HUDEP-2 (cell line): ENCODE measurements around the gene SCFD2.
A peak's percentile ranks its signal among the peaks of the same experiment; 100 is the strongest.
"Not testable (repeated sequence)": the region's sequence is repeated elsewhere in the genome, so short reads cannot be mapped to it uniquely, and the experiment has no call there.

Experiments used
- DNase-seq, 76 experiments: peaks; one replicate each; lab custom pipeline; 2025; ENCODE audit not compliant: unreplicated experiment in 76 of 76; lab: John Stamatoyannopoulos, UW

Gene SCFD2

DNA sequence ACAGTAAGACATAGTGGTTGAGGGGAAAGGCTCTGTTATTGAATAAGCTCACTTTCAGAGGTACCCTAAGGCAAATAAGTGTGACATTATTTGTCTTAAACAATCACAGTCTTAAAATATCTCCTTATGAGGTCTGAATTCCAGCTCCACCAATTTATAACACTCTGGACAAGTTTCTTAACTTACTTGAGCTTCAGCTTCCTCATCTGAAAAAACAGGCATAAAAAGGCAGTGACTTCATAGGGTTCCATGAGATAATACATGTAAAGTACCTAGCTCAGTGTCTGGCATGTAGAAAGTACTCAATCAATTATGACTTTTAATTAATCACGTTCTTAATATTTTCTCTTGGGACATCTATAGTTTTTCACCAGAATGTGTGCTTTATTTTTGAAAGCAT lies 301.3 kb downstream of the SCFD2 start:
- no peak for DNase-seq

DNA sequence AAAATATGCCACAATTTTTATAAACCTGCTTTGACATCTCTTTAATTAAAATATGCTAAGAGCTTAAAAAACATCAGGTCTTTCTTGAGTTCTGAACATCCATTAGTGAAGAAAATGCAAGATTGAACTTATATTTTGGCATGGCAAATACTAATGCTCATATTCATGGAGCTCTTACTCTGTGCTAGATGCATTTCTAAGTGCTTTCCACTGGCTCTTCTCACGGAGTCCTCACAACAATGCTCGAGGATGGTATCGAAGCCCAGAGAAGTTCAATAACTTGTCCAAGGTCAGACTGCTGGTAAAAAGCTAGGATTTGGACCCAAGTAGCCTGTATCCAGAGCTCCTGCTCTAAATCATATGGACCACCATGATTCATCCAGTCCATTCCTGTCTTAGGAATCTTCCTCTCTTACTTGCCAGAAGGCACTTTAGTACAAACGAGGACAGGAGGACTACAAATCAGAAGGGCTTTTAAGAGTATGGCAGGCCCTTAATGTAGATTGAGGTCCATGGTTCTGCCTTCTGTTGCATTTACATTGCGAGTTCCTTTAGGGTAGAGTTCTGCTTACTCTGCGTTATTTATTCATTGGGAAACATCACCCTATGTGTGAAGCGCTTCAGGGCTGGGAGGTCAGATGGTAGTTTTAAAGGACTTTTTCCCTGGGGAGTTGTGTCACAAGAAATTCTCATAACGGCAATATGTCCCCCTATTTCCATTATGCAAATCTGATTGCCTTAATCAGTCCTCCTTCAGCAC lies 304.6 kb downstream of the SCFD2 start:
- no peak for DNase-seq

DNA sequence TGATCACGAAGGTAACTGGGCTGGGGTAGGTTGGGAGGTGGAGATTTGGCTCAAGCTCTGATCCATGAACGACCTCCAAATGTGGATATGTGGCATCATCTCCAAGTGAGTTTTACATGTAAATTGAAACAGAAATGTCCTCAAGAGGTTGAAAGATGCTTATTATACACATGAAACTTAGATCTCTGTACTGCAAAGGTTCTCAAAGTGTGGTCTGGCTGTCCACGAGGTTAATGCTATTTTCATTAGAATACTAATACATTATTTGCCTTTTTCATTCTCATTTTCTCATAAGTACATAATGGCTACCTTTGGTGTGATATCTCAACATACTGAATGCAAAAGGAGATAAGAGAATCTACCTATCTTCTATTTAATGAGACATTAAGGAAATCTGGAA lies 305.6 kb downstream of the SCFD2 start:
- no peak for DNase-seq

DNA sequence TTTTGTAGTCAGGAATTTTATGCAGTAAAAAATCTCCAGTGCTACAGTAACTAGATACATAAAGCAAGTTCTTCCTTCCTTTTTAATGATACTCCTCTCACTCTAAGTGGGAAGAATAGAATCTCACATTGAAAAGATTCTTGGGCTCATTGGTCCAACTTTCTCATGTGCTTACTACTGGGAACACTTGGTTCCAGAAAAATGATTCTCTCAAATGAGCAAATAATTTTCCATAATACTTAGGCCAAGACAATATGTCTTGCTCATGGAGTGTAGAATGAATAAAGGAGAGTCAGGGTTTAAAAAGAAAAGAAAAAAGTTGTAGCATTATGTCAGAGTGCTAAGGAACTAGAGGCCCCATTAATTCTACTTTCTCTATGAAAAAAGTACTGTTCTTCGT lies 306.0 kb downstream of the SCFD2 start:
- DNase-seq, result no peak

DNA sequence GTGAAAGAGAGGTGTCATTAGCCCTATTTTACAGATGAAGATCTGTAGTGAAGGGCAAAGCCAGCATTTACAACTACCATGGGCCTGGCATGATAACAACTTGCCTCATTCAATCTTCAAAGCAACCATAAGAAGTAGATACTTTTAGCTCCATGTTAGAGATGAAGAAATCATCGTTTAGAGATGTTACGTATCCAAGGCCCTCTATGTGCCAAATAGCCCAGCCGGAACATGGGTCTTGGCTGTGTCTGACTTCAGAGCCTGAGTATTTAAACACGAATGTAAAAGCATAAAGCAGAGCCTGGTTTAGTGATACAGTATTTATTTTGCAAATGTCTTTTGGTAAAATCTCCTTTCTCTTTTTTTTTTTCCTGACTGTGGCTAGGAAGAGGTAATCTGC lies 306.6 kb downstream of the SCFD2 start:
- no peak for DNase-seq

DNA sequence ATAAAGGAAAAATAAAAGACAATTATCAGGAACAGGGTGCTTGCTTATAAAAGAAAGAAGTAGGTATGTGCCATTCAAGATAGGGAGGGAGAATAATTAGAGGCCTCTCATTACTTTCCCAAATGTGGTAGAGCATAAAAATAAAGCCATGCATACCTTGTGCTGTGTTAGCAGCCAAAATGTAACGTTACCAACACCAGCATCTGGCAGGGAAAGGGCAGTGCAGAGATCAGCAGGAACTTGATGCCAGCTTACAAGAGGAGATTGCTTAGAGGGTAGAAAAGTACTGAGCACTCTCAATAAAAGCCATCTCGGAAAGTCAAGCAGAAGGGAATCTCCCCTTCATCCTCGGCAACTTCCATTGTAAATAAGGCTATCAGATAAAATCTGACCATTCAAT lies 308.2 kb downstream of the SCFD2 start:
- no peak for DNase-seq

DNA sequence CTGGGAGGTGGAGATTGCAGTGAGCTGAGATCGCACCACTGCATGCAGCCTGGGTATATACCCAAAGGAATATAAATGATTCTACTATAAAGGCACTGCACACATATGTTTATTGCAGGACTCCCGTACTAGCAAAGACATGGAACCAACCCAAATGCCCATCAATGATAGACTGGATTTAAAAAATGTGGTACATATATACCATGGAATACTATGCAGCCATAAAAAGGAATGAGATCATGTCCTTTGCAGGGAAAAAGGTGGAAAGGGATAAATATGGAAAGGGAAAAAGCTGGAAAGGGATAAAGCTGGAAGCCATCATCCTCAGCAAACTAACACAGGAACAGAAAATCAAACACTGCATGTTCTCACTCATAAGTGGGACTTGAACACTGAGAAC lies 308.8 kb downstream of the SCFD2 start:
- DNase-seq, result not testable (repeated sequence)

DNA sequence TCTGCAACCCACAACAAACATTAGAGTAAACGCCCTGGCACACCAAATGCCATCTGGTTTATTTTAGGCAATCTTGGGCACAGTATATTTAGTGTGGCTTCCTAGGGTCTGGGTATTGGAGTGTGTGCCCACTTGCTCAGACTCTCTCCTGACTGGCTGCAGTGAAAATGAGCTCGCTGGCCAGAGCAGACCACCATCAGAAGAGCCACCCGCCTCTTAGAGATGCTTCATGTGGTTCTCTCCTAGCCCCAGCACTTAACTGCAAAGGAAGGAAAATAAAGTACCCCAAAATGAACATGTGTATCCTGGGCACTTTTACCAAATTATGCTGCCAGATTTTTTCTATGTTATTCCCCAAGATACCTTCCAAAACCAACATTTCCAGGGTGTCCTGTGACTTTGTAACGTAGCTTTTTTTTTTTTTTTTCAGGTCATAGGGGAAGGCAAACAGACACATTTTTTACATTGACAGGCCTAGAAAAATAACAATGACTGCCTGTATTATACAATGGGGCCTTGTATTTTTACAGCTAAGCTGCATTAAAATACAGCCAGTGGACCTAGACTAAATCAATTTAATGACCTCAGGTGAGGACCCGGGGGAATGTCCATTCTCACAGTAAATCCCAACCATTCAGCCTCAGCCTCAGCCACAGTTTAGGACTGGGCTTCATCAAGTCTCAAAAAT lies 310.0 kb downstream of the SCFD2 start:
- no peak for DNase-seq

DNA sequence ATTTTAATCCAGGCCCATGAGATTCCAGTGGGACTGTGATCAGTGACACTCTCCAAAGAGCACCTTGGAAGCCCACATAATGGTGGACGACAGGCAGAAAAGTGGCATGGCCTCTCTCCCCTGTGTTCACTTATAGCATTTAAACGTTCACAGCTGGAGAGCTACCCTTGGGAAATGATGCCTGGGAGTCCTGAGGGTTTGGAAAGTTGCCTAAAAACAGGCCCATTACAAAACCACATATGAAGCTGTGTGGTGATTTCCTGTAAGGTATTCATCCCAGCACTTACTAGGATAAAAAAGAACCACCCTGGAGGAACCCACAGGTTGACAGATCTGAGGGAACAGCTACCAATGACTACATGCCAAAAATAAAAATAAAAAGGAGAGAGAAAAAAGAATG lies 310.6 kb downstream of the SCFD2 start:
- no peak for DNase-seq

DNA sequence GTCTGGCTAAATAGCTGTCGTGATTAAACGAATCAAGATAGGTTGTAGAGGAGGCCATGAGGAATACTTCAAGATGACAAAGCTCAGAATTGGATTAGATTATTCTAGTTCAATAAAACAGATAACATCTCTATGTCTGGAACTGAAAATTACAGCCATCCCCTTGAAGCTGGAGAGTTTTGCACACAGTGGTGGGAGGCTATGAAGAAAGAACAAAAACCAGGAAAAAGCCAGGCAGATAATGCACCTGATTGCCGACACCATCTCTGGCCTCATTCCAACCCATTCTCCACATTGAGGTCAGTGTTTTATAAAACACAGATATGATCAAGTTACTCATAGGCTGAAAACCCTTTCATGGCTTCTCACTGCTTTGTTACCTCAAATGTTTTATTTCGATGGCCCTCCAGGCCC lies 315.5 kb downstream of the SCFD2 start:
- no peak for DNase-seq

DNA sequence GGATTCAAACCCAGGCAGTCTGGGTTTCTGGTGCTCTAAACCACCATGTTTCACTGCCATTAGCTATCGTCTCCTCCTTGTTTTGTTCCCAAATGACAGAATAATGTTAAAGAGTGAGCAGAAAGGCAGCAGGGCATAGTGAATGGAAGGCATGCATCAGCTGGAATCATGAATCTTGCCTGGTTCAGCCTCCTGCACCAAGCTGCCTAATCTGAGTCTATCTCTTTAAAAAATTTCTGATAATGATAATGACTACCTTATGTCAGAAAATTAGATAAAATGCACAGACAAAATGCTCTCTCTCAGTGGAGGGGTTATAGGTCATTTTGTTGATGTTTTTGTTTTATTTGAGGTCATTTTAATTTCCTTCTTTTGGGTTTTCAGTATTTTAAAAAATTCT lies 316.3 kb downstream of the SCFD2 start:
- DNase-seq, result no peak

DNA sequence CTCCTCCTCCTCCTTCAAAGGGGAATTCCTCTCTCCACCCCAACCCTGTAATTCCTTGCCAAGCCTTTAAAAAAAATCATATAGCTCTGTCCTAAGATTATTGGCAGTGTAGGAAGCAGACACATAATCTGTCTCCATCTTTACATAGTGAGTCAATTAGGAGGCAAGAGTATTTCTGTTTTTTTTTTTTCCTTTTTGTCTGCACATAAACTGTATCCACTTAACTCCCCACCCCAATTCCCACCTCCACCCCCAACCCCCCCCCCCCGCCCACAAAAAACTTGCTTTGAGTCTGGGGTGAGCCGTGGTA lies 321.3 kb downstream of the SCFD2 start:
- DNase-seq, result no peak

DNA sequence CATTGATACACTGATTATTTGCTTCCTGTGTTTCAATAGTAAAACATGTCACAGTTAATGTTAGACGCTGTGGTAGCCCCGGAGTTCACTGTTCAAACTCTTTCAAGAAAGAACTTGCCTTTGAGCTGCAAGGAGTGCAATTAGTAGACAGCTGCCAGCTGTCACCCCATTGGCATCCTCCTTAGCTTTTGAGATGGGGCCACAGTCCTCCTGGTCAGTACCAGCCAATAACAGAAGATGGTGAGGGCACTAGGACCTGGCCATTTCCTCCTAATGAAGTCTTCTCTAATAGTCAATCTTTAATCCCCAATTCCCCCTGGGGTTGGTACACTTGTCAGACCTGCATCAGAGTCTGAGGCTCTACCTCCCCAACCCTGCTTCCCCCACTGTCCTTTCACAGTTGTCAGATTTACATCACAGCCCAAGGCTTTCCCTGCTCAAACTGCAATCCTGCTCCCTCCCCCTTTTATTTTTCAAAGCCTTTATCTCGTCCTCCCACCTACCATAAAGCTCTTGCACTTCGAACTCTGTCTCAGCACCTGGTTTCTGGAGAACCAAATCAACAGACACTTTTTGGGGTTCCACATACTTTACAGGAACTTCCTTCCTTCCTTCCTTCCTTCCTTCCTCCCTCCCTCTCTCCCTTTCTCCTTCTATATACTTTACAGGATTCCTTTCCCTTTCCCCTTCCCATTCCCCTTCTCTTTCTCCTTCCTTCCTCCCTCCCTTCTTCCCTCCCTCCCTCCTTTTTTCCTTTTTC lies 321.8 kb downstream of the SCFD2 start:
- DNase-seq, result no peak

DNA sequence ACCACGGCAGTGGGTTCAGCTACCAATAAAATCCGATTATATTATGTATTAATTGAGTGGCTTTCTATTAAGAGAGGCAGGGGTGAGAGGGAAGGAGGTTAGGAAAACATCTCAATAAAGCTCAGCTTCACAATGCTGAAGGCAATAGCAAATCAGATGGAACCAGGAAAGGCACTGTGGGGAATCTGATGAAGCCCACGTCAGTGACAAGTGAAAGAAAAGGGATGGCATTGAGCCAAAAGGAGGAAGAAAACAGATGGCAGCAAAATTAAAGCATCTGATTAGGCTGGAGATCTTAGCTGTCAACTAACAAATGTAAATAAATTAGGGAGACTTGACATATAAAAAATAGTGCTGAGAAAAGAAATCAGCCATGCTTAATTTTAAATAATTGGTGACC lies 322.8 kb downstream of the SCFD2 start:
- no peak for DNase-seq

DNA sequence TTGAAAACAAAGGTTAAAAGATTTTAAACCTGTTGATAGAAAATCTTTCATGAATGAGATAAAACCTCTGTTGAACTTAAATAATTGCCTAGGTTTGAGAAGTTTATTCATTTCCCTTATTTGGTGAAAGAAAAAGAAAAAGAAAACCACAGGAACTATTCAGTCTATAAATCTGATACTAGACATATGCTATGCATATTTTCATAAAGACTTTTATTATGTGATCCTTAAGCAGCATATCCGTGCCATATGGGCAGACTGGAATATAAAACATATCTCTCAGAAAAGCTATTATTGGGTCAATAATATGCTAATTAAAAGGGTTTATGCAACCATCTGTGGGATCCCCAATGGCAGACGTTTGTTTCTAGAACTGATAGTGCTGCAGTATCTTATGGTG lies 325.0 kb downstream of the SCFD2 start:
- no peak for DNase-seq

DNA sequence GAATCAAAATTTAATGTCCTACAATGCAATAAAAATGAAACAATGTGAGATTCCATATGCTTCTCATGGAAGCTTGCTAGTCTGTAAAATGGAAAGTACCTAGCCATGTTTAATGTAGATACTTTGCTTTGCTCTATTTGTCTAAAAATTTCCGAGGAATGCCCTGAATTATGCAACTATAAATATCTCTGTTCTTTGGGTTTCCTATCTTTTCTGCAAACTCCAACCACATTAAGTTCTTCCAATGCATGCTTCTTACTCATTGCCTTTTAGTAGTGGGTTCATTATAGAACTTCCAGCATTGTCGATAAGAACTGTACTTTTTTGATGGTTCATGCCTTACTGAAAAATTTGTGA lies 325.4 kb downstream of the SCFD2 start:
- no peak for DNase-seq

DNA sequence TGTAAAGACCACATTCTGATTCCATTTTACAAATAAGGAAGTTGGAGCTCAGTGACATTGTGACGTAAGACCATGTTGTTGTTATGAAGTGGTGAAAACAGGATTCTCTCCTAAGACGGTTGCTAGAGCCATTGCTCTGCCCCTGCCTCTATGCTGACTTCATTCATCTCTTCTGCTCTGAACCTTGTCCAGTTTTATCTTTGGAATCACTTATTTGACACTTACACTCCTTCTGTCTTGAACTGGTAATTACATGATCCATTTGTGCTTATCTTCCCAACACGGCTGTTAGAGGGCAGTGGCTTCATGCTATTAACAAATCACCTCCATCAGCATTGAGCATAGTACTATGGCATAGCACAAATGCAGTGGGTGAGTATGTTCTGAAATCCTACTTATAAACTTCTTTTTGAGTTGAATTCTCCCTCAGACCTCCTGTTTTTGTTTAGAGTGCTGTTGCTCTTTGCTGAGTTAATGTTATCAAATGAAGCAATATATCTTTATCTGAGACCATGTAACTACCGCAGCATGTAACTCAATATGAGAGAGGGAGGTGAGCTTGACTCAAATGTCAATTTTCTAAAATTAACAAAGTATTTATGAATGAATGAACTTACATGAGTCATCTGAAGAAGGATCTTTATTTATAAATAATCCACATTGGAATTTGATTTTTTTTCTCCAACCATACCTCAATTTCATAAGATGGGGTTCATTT lies 326.0 kb downstream of the SCFD2 start:
- DNase-seq, result peak in 8 of 76 experiments; percentile 1 to 52 (median 14)

DNA sequence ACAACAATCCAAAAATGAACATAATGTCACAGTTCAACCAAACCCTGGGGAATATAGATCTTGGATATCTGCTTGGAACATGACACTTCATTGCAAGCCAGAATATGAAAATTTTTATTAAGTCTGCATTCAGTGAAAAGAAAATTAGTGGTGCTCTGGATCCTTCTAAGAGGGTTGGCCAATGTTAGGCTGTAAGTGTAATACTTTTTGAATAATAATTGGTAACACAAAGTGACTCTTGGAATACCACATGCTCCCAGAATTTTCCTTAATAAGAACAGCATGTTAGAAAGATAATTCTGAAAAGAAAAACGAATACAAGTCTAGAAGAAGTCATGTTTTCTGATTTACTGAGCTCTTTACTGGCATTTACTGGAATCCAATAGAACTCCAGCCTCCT lies 328.0 kb downstream of the SCFD2 start:
- no peak for DNase-seq

DNA sequence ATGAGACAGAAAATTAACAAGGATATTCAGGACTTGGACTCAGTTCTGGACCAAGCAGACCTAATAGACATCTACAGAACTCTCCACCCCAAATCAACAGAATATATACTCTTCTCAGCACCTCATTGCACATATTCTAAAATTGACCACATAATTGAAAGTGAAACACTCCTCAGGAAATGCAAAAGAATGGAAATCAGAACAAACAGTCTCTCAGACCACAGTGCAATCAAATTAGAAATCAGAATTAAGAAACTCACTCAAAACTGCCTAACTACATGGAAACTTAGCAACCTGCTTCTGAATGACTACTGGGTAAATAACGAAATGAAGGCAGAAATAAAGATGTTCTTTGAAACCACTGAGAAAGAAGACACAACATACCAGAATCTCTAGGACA lies 333.0 kb downstream of the SCFD2 start:
- DNase-seq, result not testable (repeated sequence)

DNA sequence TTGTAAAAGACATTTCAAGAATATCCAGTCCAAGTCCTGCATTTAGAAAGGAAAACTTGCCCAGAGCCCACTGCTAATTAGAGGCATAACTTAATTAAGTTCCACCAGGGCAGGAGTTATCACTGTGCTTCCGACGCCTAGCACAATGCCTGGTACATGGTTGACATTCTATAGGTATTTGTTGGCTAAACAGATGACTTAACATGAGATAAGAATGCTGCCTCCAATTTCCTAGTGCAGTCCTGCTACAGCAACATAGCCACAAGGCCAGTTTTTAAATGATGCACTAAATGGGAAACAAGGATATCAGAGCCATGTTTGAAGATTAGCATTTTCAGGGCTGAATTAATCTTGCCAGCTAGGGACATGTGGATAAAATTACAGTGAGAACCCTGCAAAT lies 339.6 kb downstream of the SCFD2 start:
- no peak for DNase-seq

DNA sequence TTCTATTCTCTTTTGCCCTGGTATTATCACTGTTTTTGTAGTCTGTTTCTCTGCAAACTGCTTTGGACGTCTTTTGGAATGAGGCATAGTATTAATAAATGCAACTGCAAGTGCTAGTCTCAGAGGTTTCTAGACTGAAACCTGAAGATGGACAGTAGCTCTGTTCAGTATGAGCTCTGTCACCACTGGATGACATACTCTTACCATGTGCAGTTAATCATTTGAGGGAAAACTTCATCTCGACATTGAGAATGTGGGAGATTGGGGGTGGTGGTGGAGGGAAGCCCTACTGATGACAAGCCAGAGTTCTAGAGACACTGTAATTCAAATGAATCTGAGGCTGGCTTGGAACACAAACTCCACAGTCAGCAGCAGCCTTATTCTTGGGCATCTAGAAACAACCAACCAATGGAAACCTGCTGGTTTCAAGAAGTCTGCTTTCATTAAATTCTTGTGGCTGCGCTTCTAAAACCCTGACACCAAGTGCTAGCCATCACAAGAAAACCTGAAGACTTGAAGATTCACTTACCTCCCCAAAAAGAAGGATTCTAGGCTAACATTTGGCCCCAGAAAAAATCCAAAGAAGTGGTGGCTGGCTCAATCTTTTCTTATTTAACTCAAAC lies 342.1 kb downstream of the SCFD2 start:
- no peak for DNase-seq
